ENCODE results near the gene PRDM10. TPM values are rescaled to one million over a fixed set of nuclear protein-coding genes. Genes with fewer than 3 reads are reported as not detected.

The PRDM10 gene
- total RNA-seq, 1 experiment from 2014 or later, result 9.2 TPM

DNA sequence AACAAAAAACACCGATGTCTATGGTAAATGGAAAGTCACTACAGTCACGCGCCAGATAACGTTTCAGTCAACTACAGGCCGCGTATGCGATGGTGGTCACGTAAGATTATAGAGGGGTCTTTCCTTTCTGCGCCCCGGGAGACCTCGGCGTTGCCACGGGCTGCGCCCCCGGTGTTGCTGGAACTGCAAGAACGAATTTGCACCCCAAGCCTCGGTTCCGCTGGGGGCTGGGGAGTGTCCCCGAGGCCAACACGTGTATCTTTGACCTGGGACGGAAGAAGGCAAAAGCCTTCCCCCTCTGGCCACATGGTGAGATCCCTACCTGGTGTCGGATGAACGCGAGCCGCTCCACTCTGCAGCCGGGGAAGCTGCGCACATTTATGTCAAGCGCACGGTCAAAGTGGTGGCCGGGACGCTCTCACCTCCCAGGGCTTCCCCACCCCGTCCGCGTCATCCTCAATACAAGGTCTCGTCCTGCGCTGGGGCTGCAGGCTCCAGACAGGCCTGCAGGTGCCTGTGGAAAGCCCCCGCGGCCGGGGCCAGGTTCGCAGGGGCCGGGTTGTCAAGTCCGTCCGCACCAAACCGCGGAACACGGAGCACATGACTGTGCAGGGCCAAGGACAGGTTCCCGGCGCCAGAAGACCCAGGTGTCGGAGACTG lies 37.8 kb upstream of the PRDM10 start (continued):
- TF ChIP-seq, protein P1, sequence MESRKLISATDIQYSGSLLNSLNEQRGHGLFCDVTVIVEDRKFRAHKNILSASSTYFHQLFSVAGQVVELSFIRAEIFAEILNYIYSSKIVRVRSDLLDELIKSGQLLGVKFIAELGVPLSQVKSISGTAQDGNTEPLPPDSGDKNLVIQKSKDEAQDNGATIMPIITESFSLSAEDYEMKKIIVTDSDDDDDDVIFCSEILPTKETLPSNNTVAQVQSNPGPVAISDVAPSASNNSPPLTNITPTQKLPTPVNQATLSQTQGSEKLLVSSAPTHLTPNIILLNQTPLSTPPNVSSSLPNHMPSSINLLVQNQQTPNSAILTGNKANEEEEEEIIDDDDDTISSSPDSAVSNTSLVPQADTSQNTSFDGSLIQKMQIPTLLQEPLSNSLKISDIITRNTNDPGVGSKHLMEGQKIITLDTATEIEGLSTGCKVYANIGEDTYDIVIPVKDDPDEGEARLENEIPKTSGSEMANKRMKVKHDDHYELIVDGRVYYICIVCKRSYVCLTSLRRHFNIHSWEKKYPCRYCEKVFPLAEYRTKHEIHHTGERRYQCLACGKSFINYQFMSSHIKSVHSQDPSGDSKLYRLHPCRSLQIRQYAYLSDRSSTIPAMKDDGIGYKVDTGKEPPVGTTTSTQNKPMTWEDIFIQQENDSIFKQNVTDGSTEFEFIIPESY (IDR thresholded peaks at IDR 0.05; ENCODE audit: extremely low read depth, insufficient replicate concordance, low read length), result no peak
- no peak for TF ChIP-seq YY1 (IDR thresholded peaks at IDR 0.05; ENCODE audit: extremely low read depth, insufficient replicate concordance, low read depth, low read length)
- no peak for TF ChIP-seq SIN3A (IDR thresholded peaks at IDR 0.05; ENCODE audit: low read depth)
- TF ChIP-seq, protein P2, sequence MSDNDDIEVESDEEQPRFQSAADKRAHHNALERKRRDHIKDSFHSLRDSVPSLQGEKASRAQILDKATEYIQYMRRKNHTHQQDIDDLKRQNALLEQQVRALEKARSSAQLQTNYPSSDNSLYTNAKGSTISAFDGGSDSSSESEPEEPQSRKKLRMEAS (IDR thresholded peaks at IDR 0.05), result no peak
- no peak for TF ChIP-seq SRF (IDR thresholded peaks at IDR 0.05; ENCODE audit: low read depth)
- TF ChIP-seq CEBPB (IDR thresholded peaks at IDR 0.05; ENCODE audit: low read depth), result no peak
- TF ChIP-seq RAD21 (IDR thresholded peaks at IDR 0.05; ENCODE audit: low read depth), result no peak

DNA sequence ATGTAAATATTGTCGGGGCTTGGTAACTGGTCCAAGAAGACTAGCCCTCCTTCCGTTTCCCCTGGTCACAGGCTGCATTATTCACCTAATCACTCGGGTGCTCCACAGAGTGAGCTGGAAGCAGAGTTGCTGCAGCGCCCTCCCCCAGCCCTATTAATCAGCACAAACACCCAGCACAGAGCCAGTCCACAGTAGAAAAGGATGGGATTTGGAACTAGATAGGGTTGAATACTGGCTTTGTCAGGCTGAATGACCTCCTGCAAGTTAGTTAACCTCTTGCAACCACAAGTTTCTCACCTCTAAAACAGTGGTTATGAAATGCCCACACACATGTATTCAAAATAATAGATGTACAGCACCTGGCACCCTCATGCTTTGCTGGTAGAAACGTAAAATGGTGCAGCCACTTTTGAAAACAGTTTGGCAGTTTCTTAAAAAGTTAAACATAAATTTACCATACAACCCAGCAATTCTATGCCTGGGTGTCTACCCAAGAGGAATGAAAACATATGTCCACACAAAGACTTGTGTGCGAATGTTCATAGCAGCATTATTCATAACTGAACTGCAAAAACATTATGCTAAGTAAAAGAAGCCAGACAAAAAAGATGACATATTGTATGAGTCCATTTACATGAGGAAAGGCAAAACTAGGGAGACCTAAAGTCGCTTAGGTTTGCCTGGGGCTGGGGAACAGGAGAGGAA lies 35.4 kb upstream of the PRDM10 start:
- ChIA-PET CTCF (no interaction called here), RAD21 (ENCODE audit: low non-redundant PET in 1 of 2, low total read pairs in 2 of 2, uncharacterized antibody in 2 of 2, unreplicated experiment in 2 of 2) (no interaction called here), POLR2A (no interaction called here)
- Histone ChIP-seq H3K9ac (ENCODE audit: low read length) (no peak overlapping the region), H3K27ac (ENCODE audit: low read depth, low read length) (no peak overlapping the region), H3K4me3 (replicated peaks in 1 of 2; ENCODE audit: low read depth in 1 of 2, low read length in 2 of 2) (no peak overlapping the region), H3K27me3 (ENCODE audit: insufficient read depth, low read length) (no peaks in the 10 kb centered on the region), H3K9me3 (ENCODE audit: control insufficient read depth in 1 of 2, insufficient read depth in 1 of 2, low read depth in 1 of 2, low read length in 2 of 2) (no peaks in the 10 kb centered on the region), H2AFZ (ENCODE audit: low read depth, low read length, poor library complexity, severe bottlenecking) (no peak overlapping the region), H3K9me2 (ENCODE audit: insufficient read depth) (no peaks in the 10 kb centered on the region), H3K4me2 (ENCODE audit: low read length) (no peak overlapping the region), H4K20me1 (ENCODE audit: insufficient read depth) (no peaks in the 10 kb centered on the region), H3K36me3 (ENCODE audit: control insufficient read depth in 1 of 2, insufficient read depth in 2 of 2, low read length in 2 of 2) (no peaks in the 10 kb centered on the region), H3K79me2 (ENCODE audit: insufficient read depth, low read length) (no peaks in the 10 kb centered on the region), H3K4me1 (ENCODE audit: control insufficient read depth in 1 of 2, insufficient read depth in 2 of 2, low read length in 2 of 2) (no peaks in the 10 kb centered on the region; a peak in 1 of 4 replicates)
- DNase-seq (ENCODE audit: low read depth, low spot score) (no peak), ATAC-seq (no peak)
- intact Hi-C loops (cut with micrococcal nuclease), result no loop called here
- BruUV-seq (replicated peaks), result no TSS peak
- TF ChIP-seq ZNF274 (IDR thresholded peaks at IDR 0.05; ENCODE audit: low read depth, low read length), result no peak
- TF ChIP-seq ELF1 (IDR thresholded peaks at IDR 0.05; ENCODE audit: borderline replicate concordance, low read depth), result no peak
- no peak for TF ChIP-seq POLR2AphosphoS5 (IDR thresholded peaks at IDR 0.05; ENCODE audit: low read depth, low read length)
- TF ChIP-seq EZH2phosphoT487 (IDR thresholded peaks at IDR 0.05; ENCODE audit: borderline replicate concordance), result no peak
- no peak for TF ChIP-seq ZFX (IDR thresholded peaks at IDR 0.05)
- TF ChIP-seq RAD21 (IDR thresholded peaks at IDR 0.05; ENCODE audit: low read depth), result no peak
- no peak for TF ChIP-seq TCF7L2 (IDR thresholded peaks at IDR 0.05; ENCODE audit: borderline replicate concordance, extremely low read depth, insufficient read depth, insufficient read length)
- no peak for TF ChIP-seq CEBPB (IDR thresholded peaks at IDR 0.05; ENCODE audit: low read depth)
- TF ChIP-seq POLR2A (IDR thresholded peaks at IDR 0.05; ENCODE audit: borderline replicate concordance, extremely low read depth, insufficient read depth, insufficient read length), result no peak
- TF ChIP-seq SP1 (IDR thresholded peaks at IDR 0.05; ENCODE audit: low read depth), result no peak
- TF ChIP-seq, protein P3, sequence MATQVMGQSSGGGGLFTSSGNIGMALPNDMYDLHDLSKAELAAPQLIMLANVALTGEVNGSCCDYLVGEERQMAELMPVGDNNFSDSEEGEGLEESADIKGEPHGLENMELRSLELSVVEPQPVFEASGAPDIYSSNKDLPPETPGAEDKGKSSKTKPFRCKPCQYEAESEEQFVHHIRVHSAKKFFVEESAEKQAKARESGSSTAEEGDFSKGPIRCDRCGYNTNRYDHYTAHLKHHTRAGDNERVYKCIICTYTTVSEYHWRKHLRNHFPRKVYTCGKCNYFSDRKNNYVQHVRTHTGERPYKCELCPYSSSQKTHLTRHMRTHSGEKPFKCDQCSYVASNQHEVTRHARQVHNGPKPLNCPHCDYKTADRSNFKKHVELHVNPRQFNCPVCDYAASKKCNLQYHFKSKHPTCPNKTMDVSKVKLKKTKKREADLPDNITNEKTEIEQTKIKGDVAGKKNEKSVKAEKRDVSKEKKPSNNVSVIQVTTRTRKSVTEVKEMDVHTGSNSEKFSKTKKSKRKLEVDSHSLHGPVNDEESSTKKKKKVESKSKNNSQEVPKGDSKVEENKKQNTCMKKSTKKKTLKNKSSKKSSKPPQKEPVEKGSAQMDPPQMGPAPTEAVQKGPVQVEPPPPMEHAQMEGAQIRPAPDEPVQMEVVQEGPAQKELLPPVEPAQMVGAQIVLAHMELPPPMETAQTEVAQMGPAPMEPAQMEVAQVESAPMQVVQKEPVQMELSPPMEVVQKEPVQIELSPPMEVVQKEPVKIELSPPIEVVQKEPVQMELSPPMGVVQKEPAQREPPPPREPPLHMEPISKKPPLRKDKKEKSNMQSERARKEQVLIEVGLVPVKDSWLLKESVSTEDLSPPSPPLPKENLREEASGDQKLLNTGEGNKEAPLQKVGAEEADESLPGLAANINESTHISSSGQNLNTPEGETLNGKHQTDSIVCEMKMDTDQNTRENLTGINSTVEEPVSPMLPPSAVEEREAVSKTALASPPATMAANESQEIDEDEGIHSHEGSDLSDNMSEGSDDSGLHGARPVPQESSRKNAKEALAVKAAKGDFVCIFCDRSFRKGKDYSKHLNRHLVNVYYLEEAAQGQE (IDR thresholded peaks at IDR 0.05; ENCODE audit: low read depth), result no peak
